ENCODE data around the gene NASP. TPM values are rescaled to one million over a fixed set of nuclear protein-coding genes. Genes with fewer than 3 reads are reported as not detected.

The NASP gene
- total and polyA plus RNA-seq, 2 of the 13 experiments (the other 11 are each of a cell fraction or from before 2014, with no cell fraction given), result 132 to 256 TPM

- intact Hi-C loops (cut with micrococcal nuclease; ENCODE audit: unreplicated experiment) (no loop called here), in situ Hi-C loops (cut with HindIII; ENCODE audit: extremely low pct_ligation_motif_present, low pct_unique_long_range_greater_than_20kb) (no loop called here)
- peak; percentile 95 for FAIRE-seq
- peak; percentile 67 for ATAC-seq
- Histone ChIP-seq H3K27me3 (ENCODE audit: control insufficient read depth in 1 of 2, insufficient read depth in 2 of 2, low read length in 2 of 2) (no peaks in the 10 kb centered on the region), H3K4me3 (replicated peaks in 1 of 3; ENCODE audit: insufficient read depth in 1 of 3, low read depth in 2 of 3, low read length in 3 of 3) (peak overlapping the region in 1 of 3 experiments; percentile 5; a peak in 2 of 6 replicates), H3K36me3 (replicated peaks in 1 of 2; ENCODE audit: control insufficient read depth in 1 of 2, insufficient read depth in 2 of 2, low read length in 2 of 2) (no peaks in the 10 kb centered on the region), H3K27ac (ENCODE audit: extremely low read length, insufficient read depth, low read length) (peak overlapping the region; percentile 69), H3K4me1 (ENCODE audit: insufficient read depth, low read length) (peaks cover 50% of the 10 kb centered on the region), H4K20me1 (ENCODE audit: insufficient read depth, low read length) (no peaks in the 10 kb centered on the region), H3K4me2 (ENCODE audit: low read depth, low read length) (peak overlapping the region; percentile 71), H2AFZ (ENCODE audit: low read length) (no peak overlapping the region), H3K79me2 (ENCODE audit: insufficient read depth, low read length) (no peaks in the 10 kb centered on the region), H3K9me3 (ENCODE audit: low read length) (no peaks in the 10 kb centered on the region), H3K9ac (ENCODE audit: insufficient read depth, low read depth, low read length) (peak overlapping the region; percentile 36)
- DNase-seq (ENCODE audit: low spot score), result peak; percentile 90
- POLR2A ChIA-PET, result interaction anchor here (0.5 to 29.7 kb wide), 12 partner anchors 9 to 743 kb away, joined by 3 to 690 read pairs (median 6); partner anchors contain the start of genes AKR1A1, CCDC163, MMACHC and MUTYH
- CTCF ChIA-PET (ENCODE audit: low intra/inter-chr PET ratio, low total read pairs), result no interaction called here
- 0% methylated on average over 4 of the region's 4 CpGs for WGBS (ENCODE audit: low lambda C conversion rate)
- BruUV-seq (replicated peaks), result no TSS peak
- no peak for TF ChIP-seq MAFK (conservative IDR thresholded peaks at IDR 0.05 in 1 of 2, IDR thresholded peaks at IDR 0.05 in 1 of 2; ENCODE audit: low read length in 2 of 2)
- TF ChIP-seq PHF5A (CRISPR knock-in tag; IDR thresholded peaks at IDR 0.05; ENCODE audit: low read depth, unreplicated experiment), result peak; percentile 69
- TF ChIP-seq ZNF530 (CRISPR knock-in tag; IDR thresholded peaks at IDR 0.05; ENCODE audit: low read depth), result no peak
- TF ChIP-seq ZNF513 (CRISPR knock-in tag; conservative IDR thresholded peaks at IDR 0.05), result no peak
- TF ChIP-seq PAXIP1 (CRISPR knock-in tag; conservative IDR thresholded peaks at IDR 0.05), result peak; percentile 88
- TF ChIP-seq ZNF281 (CRISPR knock-in tag; IDR thresholded peaks at IDR 0.05; ENCODE audit: borderline replicate concordance), result peak; percentile 84
- no peak for TF ChIP-seq NFAT5 (CRISPR knock-in tag; IDR thresholded peaks at IDR 0.05)
- TF ChIP-seq FIP1L1 (IDR thresholded peaks at IDR 0.05; ENCODE audit: borderline replicate concordance, insufficient read depth, low read depth, low read length), result no peak
These were observed 41.2 kb upstream of the NASP start for GRCh38 chr1:45542591-45542990.

Measured in HepG2 (cell line).